ENCODE measurements around the gene HTT-AS.

DNA sequence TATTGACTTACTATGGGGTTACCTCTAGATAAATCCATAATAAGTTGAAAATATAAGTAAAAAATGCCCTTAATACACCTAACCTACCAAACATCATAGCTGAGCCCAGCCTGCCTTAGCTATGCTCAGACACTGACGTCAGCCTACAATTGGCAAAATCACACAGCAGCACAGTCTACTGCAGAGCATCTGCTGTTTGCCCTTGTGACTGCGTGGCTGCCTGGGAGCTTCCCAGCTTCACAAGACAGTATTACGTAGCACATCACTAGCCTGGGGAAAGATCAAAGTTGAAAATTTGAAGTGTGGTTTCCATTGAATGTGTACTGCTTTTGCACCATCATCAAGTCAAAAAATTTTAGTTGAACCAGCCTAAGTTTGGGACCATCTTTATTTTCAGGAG lies 8.8 kb downstream of the HTT-AS start:
- TF ChIP-seq, protein P1, sequence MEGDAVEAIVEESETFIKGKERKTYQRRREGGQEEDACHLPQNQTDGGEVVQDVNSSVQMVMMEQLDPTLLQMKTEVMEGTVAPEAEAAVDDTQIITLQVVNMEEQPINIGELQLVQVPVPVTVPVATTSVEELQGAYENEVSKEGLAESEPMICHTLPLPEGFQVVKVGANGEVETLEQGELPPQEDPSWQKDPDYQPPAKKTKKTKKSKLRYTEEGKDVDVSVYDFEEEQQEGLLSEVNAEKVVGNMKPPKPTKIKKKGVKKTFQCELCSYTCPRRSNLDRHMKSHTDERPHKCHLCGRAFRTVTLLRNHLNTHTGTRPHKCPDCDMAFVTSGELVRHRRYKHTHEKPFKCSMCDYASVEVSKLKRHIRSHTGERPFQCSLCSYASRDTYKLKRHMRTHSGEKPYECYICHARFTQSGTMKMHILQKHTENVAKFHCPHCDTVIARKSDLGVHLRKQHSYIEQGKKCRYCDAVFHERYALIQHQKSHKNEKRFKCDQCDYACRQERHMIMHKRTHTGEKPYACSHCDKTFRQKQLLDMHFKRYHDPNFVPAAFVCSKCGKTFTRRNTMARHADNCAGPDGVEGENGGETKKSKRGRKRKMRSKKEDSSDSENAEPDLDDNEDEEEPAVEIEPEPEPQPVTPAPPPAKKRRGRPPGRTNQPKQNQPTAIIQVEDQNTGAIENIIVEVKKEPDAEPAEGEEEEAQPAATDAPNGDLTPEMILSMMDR (conservative IDR thresholded peaks at IDR 0.05; ENCODE audit: low read depth, low read length) = no peak
- no peak for TF ChIP-seq EZH2 (IDR thresholded peaks at IDR 0.05; ENCODE audit: borderline replicate concordance, low read depth, low read length, poor library complexity, severe bottlenecking)
